Midbrain (tissue), 1 donor: ENCODE measurements around the gene IMPA2.
"Not testable (repeated sequence)": the region's sequence is repeated elsewhere in the genome, so short reads cannot be mapped to it uniquely, and the experiment has no call there.

Source experiments
- DNase-seq: peaks from one replicate; lab custom pipeline; 2025; lab: John Stamatoyannopoulos, UW

The IMPA2 gene

DNA sequence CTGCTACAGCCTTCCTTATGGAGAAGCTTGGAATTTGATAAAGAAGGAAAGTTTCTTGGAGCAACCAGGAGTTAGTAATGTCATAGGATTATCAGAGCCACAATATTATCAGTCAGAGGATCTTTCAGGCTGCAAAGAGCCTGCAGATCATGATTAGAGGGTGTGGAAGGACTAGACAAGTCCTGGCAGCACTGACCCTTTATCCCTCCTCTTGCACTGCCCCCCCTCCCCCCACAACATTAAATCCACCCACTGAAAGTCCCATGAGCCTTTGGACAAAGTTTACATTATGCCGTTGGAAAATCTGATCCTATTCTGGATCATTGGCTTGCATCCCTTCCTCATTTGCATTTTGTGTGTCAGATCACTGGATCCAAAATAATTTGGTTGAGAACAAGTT is 18.7 kb upstream of the IMPA2 start:
- DNase-seq, result no peak

DNA sequence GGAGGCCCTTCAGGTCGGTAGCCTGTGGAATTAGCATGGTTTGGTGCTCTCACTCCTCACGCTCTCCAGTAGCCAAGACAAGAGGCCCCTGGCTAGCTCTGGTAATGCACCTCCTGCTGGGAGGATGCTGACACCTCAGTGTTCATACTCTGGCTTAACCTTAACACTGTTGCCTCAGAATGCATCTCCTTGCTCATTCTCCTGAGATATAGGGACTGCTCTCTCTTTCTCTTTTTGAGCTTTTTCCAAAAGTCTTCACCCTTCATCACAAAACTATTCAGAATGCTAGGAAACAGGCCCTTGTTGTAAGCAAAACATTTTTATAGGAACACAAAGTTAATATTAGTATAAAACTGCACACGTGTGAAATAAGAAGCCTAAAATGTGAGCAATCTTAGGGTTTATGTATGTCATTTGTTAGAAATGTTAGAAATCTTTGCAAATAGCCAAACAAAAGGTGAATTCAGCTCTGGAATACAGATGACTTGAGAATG is 17.3 kb upstream of the IMPA2 start:
- DNase-seq, result no peak

GRCh38 chr18:11969904-11970835 is 11.1 kb upstream of the IMPA2 start:
- no peak for DNase-seq

DNA sequence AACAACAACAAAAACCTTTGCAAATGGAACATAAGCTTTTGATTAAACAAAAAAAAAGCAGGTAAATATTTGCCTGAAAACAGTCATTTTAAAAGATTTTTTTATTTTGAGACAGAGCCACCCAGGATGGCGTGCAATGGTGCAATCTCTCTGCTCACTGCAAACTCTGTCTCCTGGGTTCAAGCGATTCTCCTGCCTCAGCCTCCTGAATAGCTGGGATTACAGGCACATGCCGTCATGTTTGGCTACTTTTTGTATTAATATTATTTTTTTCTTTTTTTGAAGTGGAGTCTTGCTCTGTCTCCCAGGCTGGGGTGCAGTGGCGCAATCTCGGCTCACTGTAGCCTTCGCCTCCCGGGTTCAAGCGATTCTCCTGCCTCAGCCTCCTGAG is 10.5 kb upstream of the IMPA2 start:
- DNase-seq, result not testable (repeated sequence)

DNA sequence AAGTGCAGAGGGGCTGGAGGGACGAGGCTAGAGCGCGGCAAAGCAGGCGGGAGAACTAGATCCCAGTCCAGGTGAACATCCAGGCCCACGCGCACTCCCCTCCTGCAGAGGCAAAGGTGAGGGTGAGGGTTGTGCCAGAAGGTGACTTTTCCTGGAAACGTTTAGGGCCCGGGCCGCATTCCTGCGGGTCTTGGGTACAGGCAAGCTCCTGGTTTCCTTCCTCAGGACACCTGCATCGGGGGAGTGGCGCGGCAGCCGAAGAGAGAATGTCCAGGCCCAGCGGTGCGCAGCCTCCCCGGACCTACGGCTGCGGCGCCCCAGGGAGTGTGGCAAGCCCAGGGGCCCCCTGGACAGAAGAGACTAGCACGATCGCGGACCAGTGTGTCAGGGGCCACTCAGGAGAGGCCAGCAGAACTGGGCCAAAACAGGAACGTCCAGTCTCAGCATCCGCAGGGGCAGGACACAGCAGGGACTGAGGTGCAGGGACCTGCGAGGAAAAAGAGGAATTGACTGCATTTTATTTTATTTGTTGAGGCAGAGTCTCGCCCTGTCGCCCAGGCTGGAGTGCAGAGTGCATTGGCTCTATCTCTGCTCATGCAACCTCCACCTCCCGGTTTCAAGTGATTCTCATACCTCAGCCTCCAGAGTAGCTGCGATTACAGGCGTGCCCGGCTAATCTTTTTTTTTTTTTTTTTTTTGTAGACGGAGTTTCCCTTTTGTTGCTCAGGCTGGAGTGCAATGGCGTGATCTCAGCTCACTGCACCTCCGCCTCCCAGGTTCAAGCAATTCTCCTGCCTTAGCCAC is 8.7 kb upstream of the IMPA2 start:
- no peak for DNase-seq

- DNase-seq, result no peak
Measured at GRCh38 chr18:11974741-11975325, 6.5 kb upstream of the IMPA2 start.

DNA sequence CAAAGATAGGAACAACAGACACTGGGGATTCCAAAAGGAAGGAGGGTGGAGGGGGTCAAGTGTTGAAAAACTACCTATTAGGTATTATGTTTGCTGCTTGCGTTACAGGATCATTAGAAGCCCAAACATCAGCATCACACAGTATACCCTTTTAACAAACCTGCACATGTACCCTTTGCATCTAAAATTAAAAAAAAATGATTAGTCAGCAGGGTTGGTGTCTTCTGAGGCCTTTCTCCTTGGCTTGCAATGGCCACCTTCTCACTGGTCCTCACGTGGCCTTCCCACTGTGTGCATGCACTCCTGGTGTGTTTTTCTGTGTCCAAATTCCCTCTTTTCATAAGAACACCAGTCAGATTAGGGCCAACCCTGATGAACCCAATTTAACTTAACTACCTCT is 5.6 kb upstream of the IMPA2 start:
- no peak for DNase-seq

DNA sequence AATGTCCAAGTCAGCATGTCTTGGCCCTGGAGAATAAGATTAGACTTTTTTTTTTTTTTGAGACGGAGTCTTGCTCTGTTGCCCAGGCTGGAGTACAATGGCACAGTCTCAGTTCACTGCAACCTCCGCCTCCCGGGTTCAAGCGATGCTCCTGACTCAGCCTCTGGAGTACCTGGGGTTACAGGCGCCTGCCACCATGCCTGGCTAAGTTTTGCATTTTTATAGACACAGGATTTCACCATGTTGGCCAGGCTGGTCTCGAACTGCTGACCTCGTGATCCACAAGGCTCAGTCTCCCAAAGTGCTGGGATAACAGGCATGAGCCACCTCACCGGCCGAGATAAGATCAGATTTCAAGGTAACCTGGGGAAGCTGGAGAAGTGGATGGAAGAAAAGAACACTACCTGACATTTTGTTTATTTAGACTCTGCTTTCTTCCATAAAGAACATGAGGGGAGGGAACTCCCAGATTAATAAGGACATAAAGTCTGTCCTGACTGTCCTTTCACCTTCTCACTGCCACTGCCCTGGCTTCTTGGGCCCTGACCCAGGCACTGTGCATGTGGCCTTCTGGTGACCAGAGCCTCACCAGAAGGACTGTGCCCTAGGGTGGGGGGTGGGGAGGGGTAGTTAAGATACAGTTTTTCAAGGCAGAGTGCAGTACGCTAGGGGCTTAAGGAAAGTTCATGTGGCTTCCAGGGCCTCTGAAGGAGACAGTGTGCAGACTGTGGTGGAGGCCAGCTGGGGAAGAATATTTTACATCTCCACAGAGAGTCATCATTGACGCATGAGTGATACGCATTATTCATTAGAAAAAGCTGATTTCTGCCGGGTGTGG is 4.8 kb upstream of the IMPA2 start:
- DNase-seq, result no peak

- no peak for DNase-seq
Measured at GRCh38 chr18:11977153-11977466, 4.2 kb upstream of the IMPA2 start.

- no peak for DNase-seq
Measured at GRCh38 chr18:11978956-11979355, 2.4 kb upstream of the IMPA2 start.

DNA sequence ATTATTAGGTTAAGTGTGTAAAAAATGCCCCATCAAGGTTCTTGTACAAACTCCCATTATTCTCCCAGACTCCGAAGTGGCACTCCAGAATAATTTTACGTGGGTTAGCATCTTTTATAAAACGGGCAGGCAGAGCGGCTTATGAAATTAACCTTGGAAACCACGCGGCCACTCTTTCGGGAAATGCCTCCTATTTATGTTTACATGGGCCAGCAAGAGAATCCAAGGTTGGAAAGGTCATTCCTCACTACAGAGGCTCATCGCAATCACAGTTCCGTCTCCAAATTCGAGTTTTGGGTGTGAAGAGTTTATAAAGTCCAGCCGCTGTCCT is 1.2 kb upstream of the IMPA2 start:
- no peak for DNase-seq

DNA sequence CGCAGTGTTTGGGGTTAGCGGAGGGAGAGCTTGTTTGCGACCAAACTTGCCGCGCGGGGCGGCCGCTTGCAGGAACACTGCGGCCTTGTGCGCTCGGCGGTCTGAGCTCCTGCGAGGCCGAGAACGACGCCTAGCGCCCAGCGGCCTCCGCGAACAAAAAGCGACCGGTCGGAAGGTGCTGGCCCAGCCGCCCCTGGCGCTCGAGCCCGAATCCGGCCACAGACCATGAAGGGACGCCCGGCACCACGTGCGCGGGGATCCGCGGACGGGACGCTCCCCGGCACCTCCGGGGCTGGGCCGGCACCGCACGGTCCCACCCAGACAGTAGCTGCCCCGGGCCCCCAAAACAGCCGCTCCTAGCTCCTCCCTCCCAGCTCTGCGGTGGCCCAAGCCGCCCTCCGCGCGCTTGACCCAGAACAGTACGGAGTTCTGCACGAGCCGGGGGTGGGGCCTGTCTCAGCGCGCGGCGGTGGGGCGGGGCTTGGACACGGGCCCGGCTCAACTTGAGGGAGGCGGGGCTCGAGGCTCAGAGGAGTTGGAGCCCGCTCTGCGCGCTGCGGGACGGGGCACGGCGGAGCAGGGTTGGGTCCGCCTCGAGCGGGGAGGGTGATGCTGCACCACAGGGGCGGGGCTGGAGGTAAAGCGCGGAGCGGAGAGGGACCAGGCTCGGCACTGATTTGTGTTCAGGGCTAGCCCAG is 664 bp upstream of the IMPA2 start:
- DNase-seq, result peak; percentile 80

- DNase-seq, result peak; percentile 1
Measured at GRCh38 chr18:11981543-11982366, 448 bp downstream of the IMPA2 start.

- DNase-seq, result no peak
Measured at GRCh38 chr18:11982981-11983380, 1.7 kb downstream of the IMPA2 start.

DNA sequence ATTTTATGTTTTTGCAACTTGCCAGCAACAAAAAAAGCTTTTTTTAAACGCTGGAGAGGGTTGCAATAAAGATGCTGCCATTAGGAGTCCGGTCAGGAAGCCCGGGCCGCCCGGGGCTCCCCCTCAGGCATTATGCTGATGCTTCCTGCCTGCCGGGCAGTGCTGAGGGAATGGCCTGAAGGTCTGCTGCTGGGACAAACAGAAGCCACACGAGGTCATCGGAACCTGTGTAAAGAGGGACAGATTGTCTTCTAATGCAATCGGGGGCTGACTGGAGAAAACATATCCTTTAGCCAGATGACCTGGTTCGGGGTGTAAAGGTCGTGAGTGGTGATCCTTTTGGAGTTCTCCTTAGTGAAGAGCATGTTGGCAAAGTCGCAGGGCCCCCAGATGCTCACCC is 2.3 kb downstream of the IMPA2 start:
- DNase-seq, result no peak

- DNase-seq, result no peak
Measured at GRCh38 chr18:11984091-11984490, 2.8 kb downstream of the IMPA2 start.

DNA sequence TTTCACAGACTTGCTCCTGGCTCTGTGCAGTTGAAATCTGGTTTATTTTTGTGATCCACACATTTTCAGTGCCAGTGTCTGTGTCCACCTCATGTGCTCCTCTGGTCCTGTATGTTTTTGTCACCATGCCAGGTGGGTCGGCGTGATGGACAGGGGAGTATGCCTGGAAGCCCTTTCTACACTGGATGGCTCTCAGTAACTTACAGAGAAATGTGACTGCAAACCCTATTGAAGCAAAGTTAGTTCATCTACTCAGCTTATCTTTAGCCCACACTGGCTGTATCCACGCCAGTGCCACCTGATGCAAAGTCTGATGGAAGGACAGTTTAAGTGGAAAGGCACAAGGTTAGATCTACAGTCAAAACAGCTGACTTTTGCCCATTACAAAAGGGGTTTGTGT is 4.3 kb downstream of the IMPA2 start:
- DNase-seq, result no peak

- no peak for DNase-seq
Measured at GRCh38 chr18:11986061-11986460, 4.8 kb downstream of the IMPA2 start.

DNA sequence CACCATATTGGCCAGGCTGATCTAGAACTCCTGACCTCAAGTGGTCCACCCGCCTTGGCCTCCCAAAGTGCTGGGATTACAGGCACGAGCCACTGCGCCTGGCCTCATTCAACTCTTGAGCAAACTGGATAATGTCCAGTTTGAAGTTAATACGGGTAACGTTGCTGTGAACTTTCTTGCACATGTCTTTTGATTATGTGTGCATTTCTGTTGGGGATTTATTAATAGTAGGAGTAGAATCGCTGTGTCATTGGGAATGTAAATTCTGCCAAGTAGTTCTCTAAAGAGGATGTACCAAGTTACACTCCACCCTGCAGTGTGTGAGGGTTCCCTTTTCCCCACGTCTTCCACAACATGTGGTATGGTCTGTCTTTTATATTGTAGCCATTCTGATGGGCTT is 6.2 kb downstream of the IMPA2 start:
- DNase-seq, result no peak

DNA sequence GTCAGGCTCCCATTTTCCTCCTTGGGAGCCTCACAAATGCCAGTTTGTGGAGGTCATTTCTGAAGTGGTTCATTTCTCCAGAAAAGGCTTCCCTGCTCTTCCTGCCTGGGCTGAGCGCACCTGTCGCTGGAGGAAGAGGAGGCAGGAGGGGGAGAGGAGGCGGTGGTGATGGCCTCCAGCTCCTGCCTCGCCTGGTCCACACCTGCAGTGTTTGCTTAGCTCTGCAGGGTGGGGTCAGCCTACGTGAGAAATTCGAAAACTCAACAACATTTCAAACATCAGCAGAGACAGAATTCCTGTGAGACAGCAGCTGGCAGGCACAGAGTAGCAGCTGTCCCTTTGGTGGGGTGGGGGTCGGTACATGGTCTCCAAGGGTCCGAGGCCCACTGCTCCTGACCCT is 7.9 kb downstream of the IMPA2 start:
- DNase-seq, result no peak
